ENCODE results near the gene HP.
A peak's percentile ranks its signal among the peaks of the same experiment; 100 is the strongest.

The HP gene

DNA sequence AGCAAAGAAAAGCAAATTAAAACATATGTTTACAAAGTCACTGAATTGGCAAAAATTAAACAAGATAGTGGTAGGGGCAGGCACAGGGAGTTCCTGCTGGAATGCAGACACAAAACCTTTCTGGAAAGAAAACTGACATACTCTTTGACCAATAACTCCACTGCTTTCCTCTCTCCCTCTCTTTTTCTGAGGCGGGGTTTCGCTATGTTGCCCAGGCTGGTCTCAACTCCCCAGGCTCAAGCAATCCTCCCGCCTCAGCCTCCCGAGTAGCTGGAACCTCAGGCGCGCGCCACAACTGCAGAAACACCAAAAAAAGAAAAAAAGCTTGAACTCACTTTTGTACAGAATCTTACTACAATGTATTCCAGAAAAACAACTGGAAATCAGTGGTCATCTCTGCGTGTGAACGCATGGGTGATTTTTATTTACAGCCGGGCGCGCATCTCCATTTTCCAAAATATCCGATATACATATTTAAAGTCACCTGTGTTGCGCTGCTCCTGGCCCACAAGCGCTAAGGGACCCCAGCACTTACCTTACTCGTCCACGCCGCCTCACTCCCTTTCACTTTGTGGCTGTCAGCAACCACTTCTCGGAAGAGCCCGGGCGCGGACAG is 38.6 kb downstream of the HP start:
- DNase-seq = no peak

DNA sequence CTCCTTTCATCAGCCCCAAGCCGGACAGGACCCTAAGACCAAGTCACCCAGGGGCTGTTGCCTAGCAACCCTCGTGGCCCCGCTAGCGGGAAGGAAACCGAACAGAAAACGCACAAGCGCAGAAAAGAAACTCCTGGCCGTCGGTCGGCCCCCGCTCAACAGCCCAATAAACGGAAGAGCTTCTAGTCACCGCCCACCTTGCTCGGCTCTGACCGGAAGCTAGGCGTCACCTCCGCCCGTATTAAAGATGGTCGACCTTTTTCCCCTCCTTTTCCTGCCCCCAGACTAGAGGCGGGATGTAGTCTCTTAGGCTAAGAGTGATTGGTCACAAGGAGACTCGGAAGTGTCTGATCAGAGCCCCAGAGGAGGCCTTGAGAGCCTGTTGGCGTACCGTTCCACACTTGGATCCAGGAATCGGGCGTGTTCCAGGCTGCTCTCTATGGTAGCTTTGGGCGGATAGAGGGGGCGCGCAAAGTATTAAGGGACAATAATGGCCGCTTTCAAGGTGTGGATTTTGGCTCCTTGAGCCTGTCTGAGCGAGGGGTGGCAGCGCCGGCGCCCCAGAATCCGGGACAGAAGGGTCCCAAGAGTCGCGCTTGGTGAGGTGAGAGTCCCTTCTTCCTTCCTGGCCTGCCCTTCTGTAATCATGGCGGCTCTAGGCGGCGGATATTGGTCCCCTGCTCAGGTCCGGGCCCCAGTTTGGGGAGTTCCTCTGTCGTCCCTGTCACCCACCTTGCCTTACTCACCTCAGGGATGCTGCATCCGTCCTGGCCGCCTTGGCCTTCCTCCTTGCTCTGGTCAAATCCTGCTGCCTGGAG is 39.4 kb downstream of the HP start, which contains the start of the genes DHX38 and TXNL4B:
Gene DHX38, plus strand, starts transcription at position 400 of the 818 bp plus-strand sequence. CDS start 2,311 bp downstream, outside the sequence.
Gene TXNL4B, minus strand, starts transcription at position 173 of the 818 bp plus-strand sequence. CDS start 2,871 bp downstream, outside the sequence.
- peak; percentile 84 for DNase-seq

DNA sequence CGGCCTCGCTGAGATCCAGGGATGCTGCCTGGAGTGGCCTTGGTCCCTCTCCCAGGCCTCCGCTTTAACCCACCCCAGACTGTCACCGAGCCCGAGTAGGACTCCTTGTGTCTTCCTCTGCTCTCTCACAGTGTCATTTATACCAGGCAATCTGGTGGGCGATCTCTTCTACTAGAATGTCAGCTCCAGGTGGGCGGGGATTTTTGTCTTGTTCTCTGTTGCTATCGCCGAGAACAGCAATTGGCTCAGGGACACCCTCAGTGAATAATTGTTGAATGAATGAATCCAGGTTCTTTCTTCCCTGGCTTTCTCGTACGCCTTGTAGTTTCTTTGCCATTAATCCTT is 39.9 kb downstream of the HP start:
- no peak for DNase-seq

DNA sequence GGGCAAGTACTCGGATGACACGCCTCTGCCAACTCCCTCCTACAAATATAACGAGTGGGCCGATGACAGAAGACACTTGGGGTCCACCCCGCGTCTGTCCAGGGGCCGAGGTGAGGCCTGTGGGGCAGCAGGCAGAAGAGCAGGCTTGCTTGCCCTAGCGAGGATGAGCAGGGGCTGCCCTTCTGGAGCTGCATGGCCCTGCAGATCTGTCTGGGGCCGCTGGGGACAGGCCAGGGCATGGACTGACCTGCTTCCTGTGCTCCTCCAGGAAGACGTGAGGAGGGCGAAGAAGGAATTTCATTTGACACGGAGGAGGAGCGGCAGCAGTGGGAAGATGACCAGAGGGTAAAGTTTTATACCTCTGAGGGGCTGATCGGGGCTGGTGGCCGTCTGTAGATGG is 44.6 kb downstream of the HP start:
- DNase-seq = no peak

DNA sequence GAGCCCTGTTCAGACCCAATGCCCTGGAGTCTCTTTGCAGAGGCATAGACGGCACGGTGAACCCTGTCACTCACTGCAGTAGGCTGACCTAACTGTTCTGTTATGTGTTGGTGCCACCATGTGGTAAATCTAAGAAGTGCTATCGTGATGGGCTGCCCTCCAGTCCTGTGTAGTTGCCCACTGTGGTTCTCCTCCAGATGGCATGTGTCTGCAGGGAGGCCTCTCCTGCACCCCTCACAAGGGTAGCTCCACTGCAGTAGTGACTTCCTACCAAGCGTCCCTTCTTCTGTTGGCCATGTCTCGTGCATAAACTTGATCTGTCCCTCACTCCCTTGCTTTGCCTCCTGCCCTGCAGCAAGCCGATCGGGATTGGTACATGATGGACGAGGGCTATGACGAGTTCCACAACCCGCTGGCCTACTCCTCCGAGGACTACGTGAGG is 45.1 kb downstream of the HP start:
- peak; percentile 36 for DNase-seq

DNA sequence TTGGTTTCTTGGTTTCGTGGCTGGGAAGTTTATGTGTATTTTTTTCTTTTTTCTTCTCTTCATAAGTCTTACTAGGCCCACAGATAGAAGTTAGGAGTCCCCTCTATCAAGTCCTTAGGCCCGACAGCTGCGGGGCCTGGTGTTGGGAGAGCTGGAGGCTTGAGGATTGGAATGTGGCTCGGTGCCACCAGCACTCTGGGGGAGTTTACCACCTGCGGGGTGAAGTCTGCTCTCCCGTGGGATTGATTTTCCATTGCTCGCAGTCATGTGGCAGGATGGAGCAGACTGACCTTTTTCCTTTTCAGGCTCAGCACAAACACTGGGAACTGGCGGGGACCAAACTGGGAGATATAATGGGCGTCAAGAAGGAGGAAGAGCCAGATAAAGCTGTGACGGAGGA is 46.9 kb downstream of the HP start:
- DNase-seq = no peak

DNA sequence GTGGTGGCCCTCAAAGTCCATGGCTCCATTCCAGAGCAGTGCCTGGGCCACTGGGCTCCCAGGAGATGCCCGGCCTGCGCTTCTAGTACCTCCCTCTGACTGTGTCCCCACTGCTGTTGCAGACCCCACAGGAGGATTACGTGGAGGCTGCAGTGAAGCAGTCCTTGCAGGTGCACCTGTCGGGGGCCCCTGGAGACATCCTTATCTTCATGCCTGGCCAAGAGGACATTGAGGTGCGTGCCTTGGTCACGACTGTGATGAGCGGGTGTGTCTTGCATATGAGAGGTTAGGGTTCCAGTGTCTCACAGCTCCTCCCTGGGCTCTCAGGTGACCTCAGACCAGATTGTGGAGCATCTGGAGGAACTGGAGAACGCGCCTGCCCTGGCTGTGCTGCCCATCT is 50.6 kb downstream of the HP start:
- DNase-seq = no peak

DNA sequence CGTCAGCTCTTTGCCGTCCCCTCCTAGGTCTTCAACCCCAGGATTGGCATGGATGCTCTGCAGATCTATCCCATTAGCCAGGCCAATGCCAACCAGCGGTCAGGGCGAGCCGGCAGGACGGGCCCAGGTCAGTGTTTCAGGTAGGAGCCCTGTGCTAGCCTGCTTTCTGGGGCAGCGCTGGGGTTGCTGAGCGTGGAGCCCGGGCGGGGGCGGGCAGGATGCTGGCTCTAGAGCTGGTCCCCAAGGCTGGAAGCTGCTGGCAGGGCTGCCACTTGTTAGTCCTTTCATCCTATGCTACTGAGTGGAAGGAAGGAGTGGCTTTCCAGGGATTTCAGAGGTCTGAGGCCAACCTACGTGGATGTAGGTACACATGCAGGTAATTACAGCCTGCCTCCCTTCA is 51.7 kb downstream of the HP start:
- no peak for DNase-seq

DNA sequence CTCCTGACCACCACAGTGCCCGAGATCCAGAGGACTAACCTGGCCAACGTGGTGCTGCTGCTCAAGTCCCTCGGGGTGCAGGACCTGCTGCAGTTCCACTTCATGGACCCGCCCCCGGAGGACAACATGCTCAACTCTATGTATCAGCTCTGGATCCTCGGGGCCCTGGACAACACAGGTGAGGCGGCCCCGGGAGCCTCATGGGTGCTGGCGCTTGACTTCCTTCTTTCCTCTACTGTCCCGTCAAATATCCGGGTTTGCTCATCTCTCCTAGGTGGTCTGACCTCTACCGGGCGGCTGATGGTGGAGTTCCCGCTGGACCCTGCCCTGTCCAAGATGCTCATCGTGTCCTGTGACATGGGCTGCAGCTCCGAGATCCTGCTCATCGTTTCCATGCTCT is 53.1 kb downstream of the HP start:
- no peak for DNase-seq

DNA sequence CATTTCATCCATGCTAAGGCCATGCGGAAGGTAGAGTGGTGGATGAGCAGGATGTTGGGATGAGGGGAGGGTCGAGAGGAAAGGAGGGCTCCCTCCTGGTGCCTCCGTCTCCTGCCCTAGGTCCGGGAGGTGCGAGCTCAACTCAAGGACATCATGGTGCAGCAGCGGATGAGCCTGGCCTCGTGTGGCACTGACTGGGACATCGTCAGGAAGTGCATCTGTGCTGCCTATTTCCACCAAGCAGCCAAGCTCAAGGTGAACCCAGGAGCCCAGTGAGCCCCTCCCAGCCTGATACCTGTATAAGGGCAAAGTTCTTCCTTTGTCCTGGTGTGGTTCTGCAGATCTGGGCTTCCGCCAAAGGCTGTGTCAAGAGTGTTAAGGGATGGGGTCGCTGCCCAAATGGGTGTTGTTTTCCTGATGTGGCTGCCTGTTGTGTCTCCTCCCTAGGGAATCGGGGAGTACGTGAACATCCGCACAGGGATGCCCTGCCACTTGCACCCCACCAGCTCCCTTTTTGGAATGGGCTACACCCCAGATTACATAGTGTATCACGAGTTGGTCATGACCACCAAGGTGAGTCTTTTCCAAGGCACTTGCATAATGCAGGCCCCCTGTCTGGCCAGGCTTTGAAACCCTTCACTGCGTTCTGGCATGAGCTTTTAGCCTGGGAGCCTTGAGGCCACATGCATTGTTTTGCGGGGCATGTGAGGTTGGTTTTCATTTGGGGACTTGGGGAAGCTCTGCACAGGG is 54.2 kb downstream of the HP start:
- no peak for DNase-seq

DNA sequence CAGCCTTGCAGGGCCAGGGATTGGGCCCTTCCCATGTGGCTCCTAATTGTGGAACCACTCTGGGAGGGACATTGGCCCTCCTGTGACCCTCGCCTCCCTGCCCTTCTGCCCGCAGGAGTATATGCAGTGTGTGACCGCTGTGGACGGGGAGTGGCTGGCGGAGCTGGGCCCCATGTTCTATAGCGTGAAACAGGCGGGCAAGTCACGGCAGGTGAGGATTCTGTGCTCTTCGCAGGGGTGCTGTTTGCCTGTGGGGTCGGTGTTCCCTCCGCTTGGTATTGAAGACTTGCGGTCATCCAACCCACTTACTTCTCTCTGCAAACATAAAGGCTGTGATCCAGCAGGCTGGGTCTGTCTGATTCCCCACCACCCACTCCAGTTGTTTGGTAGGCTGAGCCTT is 55.0 kb downstream of the HP start:
- no peak for DNase-seq

DNA sequence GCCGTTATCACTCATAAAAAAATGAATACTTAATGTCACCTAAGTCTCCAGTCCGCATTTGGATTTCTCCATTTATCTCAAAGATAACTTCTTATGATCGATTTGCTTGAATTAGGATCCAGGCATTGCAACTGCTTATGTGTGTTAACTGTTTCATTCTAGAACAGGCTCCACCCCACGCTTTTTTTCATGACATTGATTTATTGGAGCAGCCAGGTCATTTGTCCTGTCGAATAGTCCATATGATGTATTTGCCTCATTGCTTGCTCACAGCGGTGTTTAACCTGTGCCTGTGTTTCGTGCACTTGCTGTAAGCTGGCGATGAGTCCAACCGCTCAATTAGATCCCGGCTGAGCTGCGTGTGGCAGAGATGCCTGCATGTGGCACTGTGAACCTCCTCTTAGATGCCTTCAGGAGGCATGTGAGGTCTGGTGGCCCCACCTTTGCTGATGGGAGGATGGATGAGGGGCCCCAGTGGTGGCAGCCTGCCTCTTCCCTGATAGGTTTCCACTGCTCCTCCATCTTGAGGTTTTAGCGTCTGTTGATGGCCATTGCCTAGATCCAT is 55.7 kb downstream of the HP start:
- DNase-seq = no peak
